ENCODE results near the gene KCNA2.

Gene KCNA2

DNA sequence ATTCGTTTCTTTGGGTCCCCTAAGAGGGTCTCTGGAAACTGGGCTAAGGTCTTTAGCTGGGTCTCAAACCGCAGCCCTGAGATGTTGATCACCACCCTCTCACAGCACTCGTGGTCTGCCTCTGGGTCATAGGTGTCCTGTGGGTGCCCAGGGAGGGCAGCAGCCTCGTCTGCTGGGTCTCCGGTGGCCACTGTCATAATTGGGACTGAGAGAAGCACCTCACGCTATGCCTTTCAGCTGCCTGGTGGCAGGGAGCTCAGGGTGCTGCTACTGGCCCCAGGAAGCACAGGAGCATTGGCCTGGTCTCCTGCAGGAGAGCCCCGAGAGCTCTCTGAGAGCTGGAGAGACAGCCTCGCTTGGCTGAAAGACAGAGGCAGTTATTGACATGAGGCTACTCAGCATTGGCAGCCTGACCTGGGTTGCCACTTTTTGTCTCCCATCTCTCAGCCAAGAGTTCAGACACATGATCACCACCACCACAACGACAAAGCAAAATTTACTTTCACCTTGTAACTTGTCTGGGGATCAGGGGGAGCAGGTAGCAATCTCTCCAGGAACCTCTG lies 1.5 kb downstream of the KCNA2 start:
- Histone ChIP-seq H4K20me1 (ENCODE audit: control insufficient read depth, insufficient read depth, low read depth, low read length) (no peaks in the 10 kb centered on the region), H3K9me3 (ENCODE audit: control insufficient read depth, insufficient read depth, low read length) (no peaks in the 10 kb centered on the region), H3K9me2 (replicated peaks; ENCODE audit: control insufficient read depth, low read length) (no peaks in the 10 kb centered on the region), H3K4me1 (ENCODE audit: control insufficient read depth, low read length) (peaks cover 19% of the 10 kb centered on the region), H3K27ac (ENCODE audit: low read depth, low read length) (no peak overlapping the region), H3K4me2 (ENCODE audit: low read length) (no peak overlapping the region), H3K27me3 (ENCODE audit: control insufficient read depth, low read length) (peaks cover 51% of the 10 kb centered on the region), H3K36me3 (ENCODE audit: control insufficient read depth, low read length) (no peaks in the 10 kb centered on the region), H3K4me3 (ENCODE audit: low read length) (no peak overlapping the region), H3F3A (ENCODE audit: control insufficient read depth, insufficient read depth) (no peaks in the 10 kb centered on the region), H3K79me2 (ENCODE audit: control insufficient read depth, low read length) (no peaks in the 10 kb centered on the region)
- TF ChIP-seq EZH2phosphoT487 (IDR thresholded peaks at IDR 0.05; ENCODE audit: borderline replicate concordance, low read length) = no peak
- TF ChIP-seq, protein P1, sequence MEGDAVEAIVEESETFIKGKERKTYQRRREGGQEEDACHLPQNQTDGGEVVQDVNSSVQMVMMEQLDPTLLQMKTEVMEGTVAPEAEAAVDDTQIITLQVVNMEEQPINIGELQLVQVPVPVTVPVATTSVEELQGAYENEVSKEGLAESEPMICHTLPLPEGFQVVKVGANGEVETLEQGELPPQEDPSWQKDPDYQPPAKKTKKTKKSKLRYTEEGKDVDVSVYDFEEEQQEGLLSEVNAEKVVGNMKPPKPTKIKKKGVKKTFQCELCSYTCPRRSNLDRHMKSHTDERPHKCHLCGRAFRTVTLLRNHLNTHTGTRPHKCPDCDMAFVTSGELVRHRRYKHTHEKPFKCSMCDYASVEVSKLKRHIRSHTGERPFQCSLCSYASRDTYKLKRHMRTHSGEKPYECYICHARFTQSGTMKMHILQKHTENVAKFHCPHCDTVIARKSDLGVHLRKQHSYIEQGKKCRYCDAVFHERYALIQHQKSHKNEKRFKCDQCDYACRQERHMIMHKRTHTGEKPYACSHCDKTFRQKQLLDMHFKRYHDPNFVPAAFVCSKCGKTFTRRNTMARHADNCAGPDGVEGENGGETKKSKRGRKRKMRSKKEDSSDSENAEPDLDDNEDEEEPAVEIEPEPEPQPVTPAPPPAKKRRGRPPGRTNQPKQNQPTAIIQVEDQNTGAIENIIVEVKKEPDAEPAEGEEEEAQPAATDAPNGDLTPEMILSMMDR (IDR thresholded peaks at IDR 0.05; ENCODE audit: low read depth, low read length, poor library complexity, severe bottlenecking) = no peak

DNA sequence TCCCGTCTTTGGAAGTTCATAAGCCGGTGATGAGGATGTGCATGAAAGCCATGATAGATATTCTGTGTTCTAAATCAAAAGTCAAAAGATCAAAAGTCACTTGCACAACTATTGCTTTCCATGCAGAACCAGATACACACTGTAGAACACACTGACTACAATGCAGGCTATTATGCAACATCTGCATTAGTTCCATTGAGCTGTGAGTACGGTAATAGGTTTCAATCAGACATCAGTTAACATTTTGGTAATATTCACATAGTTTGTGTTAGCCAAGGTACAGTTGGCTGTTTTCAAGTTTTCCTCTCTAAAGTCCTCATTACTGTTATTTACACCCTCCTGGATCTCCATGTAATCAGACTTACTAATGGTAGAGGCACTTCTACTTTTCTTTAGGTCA lies 3.1 kb downstream of the KCNA2 start:
- H4K20me1 ChIP-seq (ENCODE audit: control insufficient read depth, insufficient read depth, low read depth, low read length) = no peaks in the 10 kb centered on the region
- no peak overlapping the region for H3K4me2 ChIP-seq (ENCODE audit: low read length)
- H3K4me3 ChIP-seq (ENCODE audit: low read length) = no peak overlapping the region
- no peak overlapping the region for H3K27ac ChIP-seq (ENCODE audit: low read depth, low read length)
- no peaks in the 10 kb centered on the region for H3K9me2 ChIP-seq (replicated peaks; ENCODE audit: control insufficient read depth, low read length)
- no peaks in the 10 kb centered on the region for H3K36me3 ChIP-seq (ENCODE audit: control insufficient read depth, low read length)
- no peaks in the 10 kb centered on the region for H3K79me2 ChIP-seq (ENCODE audit: control insufficient read depth, low read length)
- no peaks in the 10 kb centered on the region for H3F3A ChIP-seq (ENCODE audit: control insufficient read depth, insufficient read depth)
- no peaks in the 10 kb centered on the region for H3K9me3 ChIP-seq (ENCODE audit: control insufficient read depth, insufficient read depth, low read length)
- H3K27me3 ChIP-seq (ENCODE audit: control insufficient read depth, low read length) = peaks cover 35% of the 10 kb centered on the region
- TF ChIP-seq, protein P1 (IDR thresholded peaks at IDR 0.05; ENCODE audit: low read depth, low read length, poor library complexity, severe bottlenecking) = no peak
- no peak for TF ChIP-seq EZH2phosphoT487 (IDR thresholded peaks at IDR 0.05; ENCODE audit: borderline replicate concordance, low read length)
- peaks cover 12% of the 10 kb centered on the region for H3K4me1 ChIP-seq (ENCODE audit: control insufficient read depth, low read length)

DNA sequence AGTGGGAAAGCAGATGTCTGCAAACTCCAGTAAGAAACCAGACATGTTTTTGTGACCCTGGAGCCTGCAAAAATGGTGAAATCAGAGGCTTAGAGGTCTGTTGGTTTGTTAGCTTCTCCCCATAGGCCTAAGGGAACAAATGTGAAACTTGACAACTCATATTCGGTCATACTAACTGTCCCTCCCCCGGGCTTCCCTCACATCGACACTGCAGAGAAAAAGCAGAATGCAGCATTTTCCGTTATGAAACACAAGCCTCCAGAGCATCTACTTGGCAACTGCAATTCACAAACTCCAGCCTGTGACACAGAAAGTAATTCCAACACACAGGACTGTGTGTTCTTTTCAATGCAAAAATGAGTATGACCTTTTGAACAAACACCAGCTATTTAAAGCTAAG lies 3.7 kb downstream of the KCNA2 start:
- H3F3A ChIP-seq (ENCODE audit: control insufficient read depth, insufficient read depth) = no peaks in the 10 kb centered on the region
- no peaks in the 10 kb centered on the region for H3K79me2 ChIP-seq (ENCODE audit: control insufficient read depth, low read length)
- peaks cover 12% of the 10 kb centered on the region for H3K4me1 ChIP-seq (ENCODE audit: control insufficient read depth, low read length)
- no peak overlapping the region for H3K27ac ChIP-seq (ENCODE audit: low read depth, low read length)
- H3K36me3 ChIP-seq (ENCODE audit: control insufficient read depth, low read length) = no peaks in the 10 kb centered on the region
- no peaks in the 10 kb centered on the region for H3K9me2 ChIP-seq (replicated peaks; ENCODE audit: control insufficient read depth, low read length)
- H3K27me3 ChIP-seq (ENCODE audit: control insufficient read depth, low read length) = peaks cover 29% of the 10 kb centered on the region
- H4K20me1 ChIP-seq (ENCODE audit: control insufficient read depth, insufficient read depth, low read depth, low read length) = no peaks in the 10 kb centered on the region
- H3K4me2 ChIP-seq (ENCODE audit: low read length) = no peak overlapping the region
- no peak overlapping the region for H3K4me3 ChIP-seq (ENCODE audit: low read length)
- TF ChIP-seq, protein P1 (IDR thresholded peaks at IDR 0.05; ENCODE audit: low read depth, low read length, poor library complexity, severe bottlenecking) = no peak
- no peak for TF ChIP-seq EZH2phosphoT487 (IDR thresholded peaks at IDR 0.05; ENCODE audit: borderline replicate concordance, low read length)
- no peaks in the 10 kb centered on the region for H3K9me3 ChIP-seq (ENCODE audit: control insufficient read depth, insufficient read depth, low read length)

Measured in DOHH2 (cell line).